ENCODE data around the gene ONECUT3.

ONECUT3 gene

GRCh38 chr19:1717970-1718264 is 35.4 kb upstream of the ONECUT3 start:
- no peak for TF ChIP-seq CTCF (IDR thresholded peaks at IDR 0.05)

GRCh38 chr19:1718420-1719291 is 34.6 kb upstream of the ONECUT3 start:
- TF ChIP-seq CTCF (IDR thresholded peaks at IDR 0.05) = no peak

GRCh38 chr19:1719519-1719918 is 33.8 kb upstream of the ONECUT3 start:
- TF ChIP-seq CTCF (IDR thresholded peaks at IDR 0.05) = no peak

GRCh38 chr19:1720237-1720636 is 33.1 kb upstream of the ONECUT3 start:
- TF ChIP-seq CTCF (IDR thresholded peaks at IDR 0.05) = no peak

- no peak for TF ChIP-seq CTCF (IDR thresholded peaks at IDR 0.05)
These were observed 27.9 kb upstream of the ONECUT3 start for GRCh38 chr19:1725100-1726064.

- TF ChIP-seq CTCF (IDR thresholded peaks at IDR 0.05) = no peak
These were observed 24.3 kb upstream of the ONECUT3 start for GRCh38 chr19:1728816-1729567.

- TF ChIP-seq CTCF (IDR thresholded peaks at IDR 0.05) = no peak
These were observed 23.8 kb upstream of the ONECUT3 start for GRCh38 chr19:1729568-1729925.
